Measurements from ENCODE around the gene GAB2.

Gene GAB2

GRCh38 chr11:78203184-78203583 is 214.4 kb downstream of the GAB2 start:
- DNase-seq (ENCODE audit: low spot score): no peak

- no peak for DNase-seq (ENCODE audit: low spot score)
Measured at GRCh38 chr11:78202733-78203167, 214.9 kb downstream of the GAB2 start.

GRCh38 chr11:78201096-78201818 is 216.4 kb downstream of the GAB2 start:
- DNase-seq (ENCODE audit: low spot score): no peak

GRCh38 chr11:78200553-78200952 is 217.1 kb downstream of the GAB2 start:
- DNase-seq (ENCODE audit: low spot score): no peak

- no peak for DNase-seq (ENCODE audit: low spot score)
Measured at GRCh38 chr11:78200061-78200460, 217.6 kb downstream of the GAB2 start.

GRCh38 chr11:78199653-78200015 is 218.0 kb downstream of the GAB2 start:
- no peak for DNase-seq (ENCODE audit: low spot score)

- no peak for DNase-seq (ENCODE audit: low spot score)
Measured at GRCh38 chr11:78199015-78199652, 218.5 kb downstream of the GAB2 start.

GRCh38 chr11:78197816-78198215 is 219.8 kb downstream of the GAB2 start:
- no peak for DNase-seq (ENCODE audit: low spot score)

- no peak for DNase-seq (ENCODE audit: low spot score)
Measured at GRCh38 chr11:78196661-78197091, 220.9 kb downstream of the GAB2 start.

- DNase-seq (ENCODE audit: low spot score): no peak
Measured at GRCh38 chr11:78195917-78196560, 221.6 kb downstream of the GAB2 start.

GRCh38 chr11:78194490-78194889 is 223.1 kb downstream of the GAB2 start:
- DNase-seq (ENCODE audit: low spot score): no peak

GRCh38 chr11:78193806-78194205 is 223.8 kb downstream of the GAB2 start:
- DNase-seq (ENCODE audit: low spot score): no peak

- DNase-seq (ENCODE audit: low spot score): no peak
Measured at GRCh38 chr11:78192911-78193351, 224.7 kb downstream of the GAB2 start.

- no peak for DNase-seq (ENCODE audit: low spot score)
Measured at GRCh38 chr11:78192223-78192719, 225.3 kb downstream of the GAB2 start.

- no peak for DNase-seq (ENCODE audit: low spot score)
Measured at GRCh38 chr11:78190871-78191538, 226.6 kb downstream of the GAB2 start.

- DNase-seq (ENCODE audit: low spot score): no peak
Measured at GRCh38 chr11:78190374-78190773, 227.2 kb downstream of the GAB2 start.

GRCh38 chr11:78189851-78190250 is 227.8 kb downstream of the GAB2 start:
- DNase-seq (ENCODE audit: low spot score): no peak

GRCh38 chr11:78189174-78189724 is 228.4 kb downstream of the GAB2 start:
- no peak for DNase-seq (ENCODE audit: low spot score)

- peak; percentile 89 for DNase-seq (ENCODE audit: low spot score)
Measured at GRCh38 chr11:78188286-78189173, 229.1 kb downstream of the GAB2 start, which contains the start of the genes KCTD21 and USP35. TSS of gene KCTD21 (minus strand) at chr11:78188626. CDS start at chr11:78174554, 14,072 bp downstream. TSS of gene USP35 (plus strand) at chr11:78188919. CDS start at chr11:78196246, 7,327 bp downstream.

- no peak for DNase-seq (ENCODE audit: low spot score)
Measured at GRCh38 chr11:78187366-78188285, 230.0 kb downstream of the GAB2 start.

Data from hematopoietic multipotent progenitor cell treated with erythropoietin and hydrocortisone succinate and interleukin-3 and kit ligand, for 17 days (in vitro differentiated cells).